Right atrium auricular region (tissue), 2 donors: ENCODE results near the gene MIEN1. TPM values are rescaled to one million over a fixed set of nuclear protein-coding genes. Genes with fewer than 3 reads are reported as not detected.

Experiments used
- DNase-seq: peaks from one replicate; pipeline ENCODE4 v3.0.0-alpha.2; 2019; ENCODE audit warnings: low spot score
- H3K27ac ChIP-seq, 2 donors: fragments of 200-600 bp; sonication (generic); 1 replicate in 1 of 2; 2 replicates in 1 of 2; pipeline ENCODE4 v1.5.1; 2016 to 2019
- H3K27me3 ChIP-seq, 2 donors: fragments of 200-600 bp; sonication (generic); one replicate each; pipeline versions ENCODE4 v1.5.1 to v1.6.0; 2017 to 2019
- H3K36me3 ChIP-seq: fragments of 200-600 bp; sonication (generic); one replicate; pipeline ENCODE4 v1.5.1; 2016
- H3K4me1 ChIP-seq, 2 donors: fragments of 200-600 bp; sonication (generic); one replicate each; pipeline versions ENCODE4 v1.5.1 to v1.6.0; 2017 to 2019
- H3K4me3 ChIP-seq, 2 donors: fragments of 200-600 bp; sonication (generic); 1 replicate in 1 of 2; 2 replicates in 1 of 2; pipeline ENCODE4 v1.5.1; 2017 to 2019; ENCODE audit warnings: mild to moderate bottlenecking in 1 of 2, moderate library complexity in 1 of 2
- H3K9me3 ChIP-seq, 2 donors: fragments of 200-600 bp; sonication (generic); one replicate each; pipeline ENCODE4 v1.5.1; 2019
- CTCF ChIP-seq, 2 donors: fragments of 200-600 bp; sonication (generic); IDR thresholded peaks; one replicate each; pipeline ENCODE4 v1.5.1; 2019; ENCODE audit warnings: antibody characterized with exemption in 2 of 2
- total RNA-seq, 2 donors: library from RNA; depleted of rRNA; stranded (reverse); fragments of >200 nt; gene quantifications; one replicate each; pipeline ENCODE4 v1.1.0, GENCODE V29; 2016

Gene MIEN1
- total RNA-seq, 2 donors from 2014 or later: 77.5 to 77.8 TPM

DNA sequence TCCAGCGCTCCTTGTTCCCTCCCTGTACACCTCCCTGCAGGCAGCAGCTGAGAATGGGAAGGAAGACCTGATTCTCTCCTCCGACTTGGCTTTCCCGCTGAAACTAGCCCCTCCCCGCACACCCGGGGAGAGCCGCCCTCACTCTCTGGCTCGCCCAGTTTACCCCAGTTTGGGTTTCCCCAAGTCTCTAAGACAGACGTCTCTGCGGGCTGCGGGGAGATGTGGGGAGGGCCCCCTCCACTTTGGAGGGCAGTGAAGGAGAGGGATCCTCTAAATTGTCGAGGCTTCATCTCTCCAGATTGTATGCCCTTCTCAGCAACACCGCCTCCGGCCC lies 8.2 kb upstream of the MIEN1 start:
- no peaks in the 10 kb centered on the region for H3K36me3 ChIP-seq
- peaks cover 0 to 39% of the 10 kb centered on the region in 2 donors for H3K4me1 ChIP-seq
- H3K9me3 ChIP-seq: no peaks in the 10 kb centered on the region
- peak overlapping the region; percentile 24 to 33 for H3K4me3 ChIP-seq
- peak overlapping the region in 1 of 2 donors; percentile 17 for H3K27ac ChIP-seq
- TF ChIP-seq CTCF (IDR thresholded peaks at IDR 0.05): no peak
- peaks cover 4 to 5% of the 10 kb centered on the region in 2 donors for H3K27me3 ChIP-seq
- DNase-seq: no peak

GRCh38 chr17:39737760-39738567 lies 7.6 kb upstream of the MIEN1 start, which contains the start of gene GRB7:
Gene GRB7, plus strand, starts transcription at chr17:39737938. Its CDS starts 4,364 bp downstream, at chr17:39742302.
- no peaks in the 10 kb centered on the region for H3K9me3 ChIP-seq
- peak within 1 kb of the TSS; percentile 24 to 33 for H3K4me3 ChIP-seq
- DNase-seq: no peak
- H3K27me3 ChIP-seq: peaks cover 4 to 5% of the 10 kb centered on the region in 2 donors
- H3K27ac ChIP-seq: peak within 1 kb of the TSS in 1 of 2 donors; percentile 17
- no peaks in the 10 kb centered on the region for H3K36me3 ChIP-seq
- peaks cover 0 to 39% of the 10 kb centered on the region in 2 donors for H3K4me1 ChIP-seq
- no peak for TF ChIP-seq CTCF (IDR thresholded peaks at IDR 0.05)

- TF ChIP-seq CTCF (IDR thresholded peaks at IDR 0.05): no peak
- peak overlapping the region in 1 of 2 donors; percentile 33 for H3K4me3 ChIP-seq
- no peaks in the 10 kb centered on the region for H3K36me3 ChIP-seq
- no peak overlapping the region for H3K27ac ChIP-seq
- H3K9me3 ChIP-seq: no peaks in the 10 kb centered on the region
- H3K27me3 ChIP-seq: peaks cover 4 to 5% of the 10 kb centered on the region in 2 donors
- DNase-seq: no peak
- H3K4me1 ChIP-seq: peaks cover 0 to 39% of the 10 kb centered on the region in 2 donors
These were observed 7.0 kb upstream of the MIEN1 start for GRCh38 chr17:39737206-39737759.

DNA sequence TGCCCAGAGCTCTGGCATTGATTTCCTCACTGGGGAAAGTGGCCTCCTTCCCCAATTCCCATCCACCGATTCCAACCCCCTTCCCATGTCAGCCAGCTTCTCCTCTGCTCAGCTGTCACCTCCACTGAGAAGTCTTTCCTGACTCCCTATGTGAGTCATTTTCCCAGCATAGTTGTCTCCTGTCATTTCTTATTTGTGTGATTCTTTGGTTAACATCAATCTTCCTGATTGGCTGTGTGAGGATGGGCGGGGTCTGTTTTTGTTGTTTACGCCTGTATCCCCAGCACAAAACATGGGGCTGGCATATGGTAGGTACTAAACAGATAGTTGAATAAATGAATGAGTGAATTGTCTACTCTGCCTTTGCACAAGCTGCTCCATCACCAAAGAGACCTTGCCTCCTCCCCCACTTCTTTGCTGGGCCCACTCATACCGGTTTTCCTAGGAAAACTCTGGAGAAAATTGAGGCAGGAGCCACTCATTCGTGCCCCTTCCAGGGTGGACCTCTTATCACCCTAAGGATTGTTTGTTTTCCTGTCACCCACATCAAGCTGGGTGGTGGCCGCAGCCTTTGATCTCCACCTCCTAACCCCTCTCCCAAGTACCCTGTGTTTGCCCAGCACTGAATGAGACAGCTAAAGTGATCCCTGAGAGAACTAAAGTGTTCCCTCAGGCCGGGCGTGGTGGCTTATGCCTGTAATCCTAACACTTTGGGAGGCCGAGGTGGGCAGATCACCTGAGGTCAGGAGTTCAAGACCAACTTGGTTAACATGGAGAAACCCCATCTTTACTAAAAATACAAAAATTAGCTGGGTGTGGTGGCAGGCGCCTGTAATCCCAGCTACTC lies 6.2 kb upstream of the MIEN1 start:
- peaks cover 4 to 5% of the 10 kb centered on the region in 2 donors for H3K27me3 ChIP-seq
- H3K9me3 ChIP-seq: no peaks in the 10 kb centered on the region
- no peak for TF ChIP-seq CTCF (IDR thresholded peaks at IDR 0.05)
- no peaks in the 10 kb centered on the region for H3K36me3 ChIP-seq
- H3K27ac ChIP-seq: no peak overlapping the region
- no peak for DNase-seq
- H3K4me1 ChIP-seq: peaks cover 0 to 39% of the 10 kb centered on the region in 2 donors
- no peak overlapping the region for H3K4me3 ChIP-seq

GRCh38 chr17:39735882-39736281 lies 5.5 kb upstream of the MIEN1 start:
- TF ChIP-seq CTCF (IDR thresholded peaks at IDR 0.05): no peak
- Histone ChIP-seq H3K4me3 (no peak overlapping the region), H3K27me3 (peaks cover 4 to 5% of the 10 kb centered on the region in 2 donors), H3K36me3 (no peaks in the 10 kb centered on the region), H3K9me3 (no peaks in the 10 kb centered on the region), H3K27ac (no peak overlapping the region), H3K4me1 (peaks cover 0 to 33% of the 10 kb centered on the region in 2 donors)
- DNase-seq: no peak
